OCI-LY7 (cell line): ENCODE results near the gene CDX1. TPM values are rescaled to one million over a fixed set of nuclear protein-coding genes. Genes with fewer than 3 reads are reported as not detected.

Experiments
- BruUV-seq: library from RNA; stranded (reverse); fragments of 400-500 nt; replicated peaks from 2 replicates; lab custom pipeline; 2021; lab: Mats Ljungman, UMichigan
- CTCF ChIA-PET: fragments of 300-600 bp; sonication (Branson Sonifier 250); formaldehyde crosslinking; loops from one replicate; lab custom pipeline; 2022; ENCODE audit warnings: antibody characterized with exemption; ENCODE audit not compliant: unreplicated experiment; lab: Charles Lee
- POLR2A ChIA-PET: fragments of 300-600 bp; sonication (Branson Sonifier 250); formaldehyde crosslinking; loops from one replicate; lab custom pipeline; 2022; ENCODE audit warnings: antibody characterized with exemption; lab: Charles Lee
- DNase-seq: peaks from one replicate; pipeline ENCODE4 v3.0.0-alpha.2; 2015; ENCODE audit warnings: low spot score
- H2AFZ ChIP-seq: fragments of 200-600 bp; sonication (generic), shearing (Covaris generic); 2 replicates; pipeline ENCODE4 v1.6.1; 2014; ENCODE audit warnings: mild to moderate bottlenecking, antibody characterized with exemption, low read length, moderate library complexity
- H3K27ac ChIP-seq: fragments of 200-600 bp; sonication (generic); 2 replicates; pipeline ENCODE4 v1.5.1; 2014; ENCODE audit warnings: mixed run types, low read depth, mild to moderate bottlenecking, moderate library complexity, low read length, inconsistent platforms; ENCODE audit not compliant: poor library complexity, severe bottlenecking
- H3K36me3 ChIP-seq: fragments of 200-600 bp; sonication (generic); 2 replicates; pipeline ENCODE4 v1.6.1; 2014; ENCODE audit warnings: mild to moderate bottlenecking, antibody characterized with exemption, low read length, moderate library complexity, mixed read lengths; ENCODE audit not compliant: insufficient read depth
- H3K4me1 ChIP-seq: fragments of 200-600 bp; sonication (generic); 2 replicates; pipeline ENCODE4 v1.5.1; 2014; ENCODE audit warnings: mild to moderate bottlenecking, low read length; ENCODE audit not compliant: insufficient read depth, poor library complexity, severe bottlenecking
- H3K4me2 ChIP-seq: fragments of 200-600 bp; sonication (generic); 2 replicates; pipeline ENCODE4 v1.6.1; 2014; ENCODE audit warnings: mild to moderate bottlenecking, low read length
- H3K4me3 ChIP-seq: fragments of 200-600 bp; sonication (generic); 2 replicates; pipeline ENCODE4 v1.5.1; 2014; ENCODE audit warnings: mild to moderate bottlenecking, low read depth, low read length; ENCODE audit not compliant: poor library complexity, severe bottlenecking
- H3K79me2 ChIP-seq: fragments of 200-600 bp; sonication (generic); 2 replicates; pipeline ENCODE4 v1.6.1; 2016; ENCODE audit warnings: low read depth, mild to moderate bottlenecking, low read length, moderate library complexity, mixed read lengths; ENCODE audit not compliant: insufficient read depth
- H3K9me2 ChIP-seq: fragments of 200-600 bp; sonication (generic); 2 replicates; pipeline ENCODE4 v1.6.1; 2016; ENCODE audit warnings: mild to moderate bottlenecking, low read length, mixed read lengths; ENCODE audit not compliant: insufficient read depth
- H3K9me3 ChIP-seq: fragments of 200-600 bp; sonication (generic); 2 replicates; pipeline ENCODE4 v1.6.1; 2014; ENCODE audit warnings: mild to moderate bottlenecking, mixed run types, low read length, mixed read lengths
- H4K20me1 ChIP-seq: fragments of 200-600 bp; sonication (generic); 2 replicates; pipeline ENCODE4 v1.6.1; 2014; ENCODE audit warnings: mild to moderate bottlenecking, antibody characterized with exemption, low read length, moderate library complexity, mixed read lengths; ENCODE audit not compliant: insufficient read depth
- CTCF ChIP-seq: fragments of 200-600 bp; sonication (generic); conservative IDR thresholded peaks from 2 replicates; pipeline ENCODE4 v1.5.1; 2014; ENCODE audit warnings: mild to moderate bottlenecking, antibody characterized with exemption, low read length, moderate library complexity, mixed read lengths
- EZH2phosphoT487 ChIP-seq: fragments of 200-600 bp; sonication (generic); IDR thresholded peaks from 2 replicates; pipeline ENCODE4 v1.6.1; 2018; ENCODE audit warnings: low read depth, borderline replicate concordance, mild to moderate bottlenecking, mixed run types, antibody characterized with exemption, low read length, moderate library complexity, mixed read lengths
- intact Hi-C: fragments of 100-400 bp; cut with micrococcal nuclease; formaldehyde crosslinking; loops from one replicate; pipeline ENCODE4 v1.10.0; 2022; ENCODE audit not compliant: unreplicated experiment
- total RNA-seq, 2 experiments: library from RNA; depleted of rRNA in 1 of 2; stranded (reverse); fragments of >200 nt in 1 of 2; shearing (Covaris generic) in 1 of 2; gene quantifications; 2 replicates each; pipeline ENCODE4 v1.2.3, GENCODE V29; 2014 to 2022

The CDX1 gene
- total RNA-seq, 2 experiments from 2014 or later: not detected

- H3K9me2 ChIP-seq: no peaks in the 10 kb centered on the region
- CTCF ChIA-PET: no interaction called here
- H3K79me2 ChIP-seq: no peaks in the 10 kb centered on the region
- no peak overlapping the region for H3K4me3 ChIP-seq
- intact Hi-C loops: no loop called here
- no peak for DNase-seq
- POLR2A ChIA-PET: no interaction called here
- no TSS peak for BruUV-seq
- no peaks in the 10 kb centered on the region for H4K20me1 ChIP-seq
- H3K27ac ChIP-seq: no peak overlapping the region
- H2AFZ ChIP-seq: no peak overlapping the region
- no peaks in the 10 kb centered on the region for H3K9me3 ChIP-seq
- TF ChIP-seq CTCF (no peak), EZH2phosphoT487 (no peak)
- H3K36me3 ChIP-seq: no peaks in the 10 kb centered on the region
- no peaks in the 10 kb centered on the region for H3K4me1 ChIP-seq
- no peak overlapping the region for H3K4me2 ChIP-seq
Observed at GRCh38 chr5:150140830-150141229, 25.7 kb upstream of the CDX1 start.

DNA sequence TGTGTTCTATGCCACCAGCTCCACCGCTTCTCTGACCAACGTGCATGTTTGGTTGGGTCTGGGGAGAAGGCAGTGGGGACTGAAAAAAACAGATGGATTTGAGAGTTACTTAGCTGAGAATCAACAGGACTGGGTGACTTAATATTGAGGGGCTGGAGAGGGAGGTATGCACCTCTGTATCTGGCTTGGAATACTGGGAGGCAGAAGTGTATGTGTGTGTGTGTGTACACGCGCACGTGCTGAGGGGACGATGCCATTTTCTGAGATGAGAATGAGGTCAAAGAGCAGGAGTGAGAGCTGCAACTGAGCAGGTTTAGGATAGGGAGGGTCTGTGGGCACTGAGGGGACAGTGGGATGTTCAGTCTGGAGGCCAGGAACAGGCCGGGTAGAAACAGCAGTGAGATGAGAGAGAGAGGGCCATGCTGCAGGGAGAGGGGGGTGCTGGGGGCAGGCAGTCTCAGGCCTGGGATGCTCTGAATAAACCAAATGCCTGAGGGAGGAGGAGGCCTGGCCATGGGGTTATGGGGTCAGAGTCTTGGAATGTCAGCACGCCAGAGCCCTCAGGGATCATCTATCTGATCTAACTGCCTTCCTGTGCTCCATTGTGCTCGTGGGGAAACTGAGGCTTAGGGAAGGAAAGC, 24.9 kb upstream of the CDX1 start:
- no TSS peak for BruUV-seq
- Histone ChIP-seq H3K27ac (no peak overlapping the region), H3K36me3 (no peaks in the 10 kb centered on the region), H2AFZ (no peak overlapping the region), H3K9me3 (no peaks in the 10 kb centered on the region), H3K79me2 (no peaks in the 10 kb centered on the region), H3K4me2 (no peak overlapping the region), H3K4me1 (no peaks in the 10 kb centered on the region), H3K4me3 (no peak overlapping the region), H4K20me1 (no peaks in the 10 kb centered on the region), H3K9me2 (no peaks in the 10 kb centered on the region)
- ChIA-PET POLR2A (no interaction called here), CTCF (interaction anchor here (0.6 kb wide), 1 partner anchor 75 kb away, joined by 3 read pairs; no protein-coding TSS in a partner anchor)
- intact Hi-C loops: no loop called here
- no peak for DNase-seq
- TF ChIP-seq CTCF (no peak), EZH2phosphoT487 (no peak)

DNA sequence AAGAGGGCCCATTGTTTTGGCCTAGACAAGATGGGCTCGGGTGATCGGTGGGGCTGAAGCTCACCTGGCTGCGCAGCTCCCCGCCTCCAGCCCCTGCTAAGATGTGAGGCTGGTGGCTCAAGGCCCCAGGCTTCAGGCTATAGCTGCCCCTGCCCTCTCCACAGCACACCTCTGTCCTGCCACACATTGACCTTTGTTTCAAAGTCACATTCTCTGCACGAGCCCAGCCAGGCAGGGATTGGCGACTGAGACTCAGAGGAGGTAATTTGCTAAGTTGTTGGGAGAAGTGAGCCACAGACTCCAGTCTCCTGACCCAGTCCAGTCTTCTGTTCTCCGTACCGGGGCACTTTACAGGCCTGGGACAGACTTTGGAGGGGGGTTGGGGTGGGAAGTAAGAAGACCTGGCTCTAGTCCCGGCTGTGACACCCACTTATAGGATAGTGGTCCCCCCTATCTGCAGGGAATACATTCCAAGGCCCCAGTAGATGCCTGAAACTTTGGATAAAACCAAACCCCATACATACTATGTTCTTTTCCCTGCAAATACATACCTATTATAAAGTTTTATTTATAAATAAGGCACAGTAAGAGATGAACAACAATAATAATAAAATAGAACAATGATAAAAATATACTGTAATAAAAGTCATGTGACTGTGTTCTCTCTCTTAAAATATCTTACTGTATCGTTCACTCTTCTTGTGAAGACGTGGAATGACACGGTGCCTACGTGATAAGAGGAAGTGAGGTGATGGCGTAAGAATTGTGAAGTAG, 24.2 kb upstream of the CDX1 start:
- ChIA-PET CTCF (interaction anchor here (0.6 kb wide), 2 partner anchors 74 to 131 kb away, joined by 3 read pairs; no protein-coding TSS in a partner anchor), POLR2A (no interaction called here)
- intact Hi-C loops: no loop called here
- Histone ChIP-seq H3K9me2 (no peaks in the 10 kb centered on the region), H2AFZ (no peak overlapping the region), H3K36me3 (no peaks in the 10 kb centered on the region), H3K27ac (no peak overlapping the region), H3K4me2 (no peak overlapping the region), H3K4me3 (no peak overlapping the region), H4K20me1 (no peaks in the 10 kb centered on the region), H3K9me3 (no peaks in the 10 kb centered on the region), H3K4me1 (no peaks in the 10 kb centered on the region), H3K79me2 (no peaks in the 10 kb centered on the region)
- TF ChIP-seq CTCF (no peak), EZH2phosphoT487 (no peak)
- DNase-seq: no peak
- BruUV-seq: no TSS peak
